ENCODE data around the gene CDK14. TPM values are rescaled to one million over a fixed set of nuclear protein-coding genes. Genes with fewer than 3 reads are reported as not detected.

The CDK14 gene
- total RNA-seq, 4 donors from 2014 or later: 0.38 to 3.6 (median 1.3) TPM

DNA sequence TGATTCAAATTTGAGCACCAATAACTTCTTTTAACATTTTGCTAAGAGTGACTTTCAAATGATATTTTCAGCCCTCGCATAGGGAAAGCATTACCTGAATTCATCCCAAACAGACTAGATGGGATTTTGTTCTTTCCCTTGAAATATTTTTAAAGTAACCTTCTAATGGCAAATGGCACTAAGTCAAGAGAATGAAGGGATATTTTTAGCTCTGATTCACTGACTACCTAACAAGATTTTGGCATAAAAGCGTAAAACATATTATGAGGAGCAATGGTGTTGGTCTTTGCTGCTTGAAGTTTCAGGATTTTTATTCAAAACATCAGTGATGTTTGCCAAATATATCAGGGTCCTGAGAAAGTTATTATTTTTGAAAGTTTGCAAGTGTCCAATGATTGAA is 290.3 kb downstream of the CDK14 start:
- H3K27me3 ChIP-seq: no peaks in the 10 kb centered on the region
- H3K4me1 ChIP-seq: no peaks in the 10 kb centered on the region
- no peak for DNase-seq
- H3K36me3 ChIP-seq: no peaks in the 10 kb centered on the region
- intact Hi-C loops (cut with DNase I): no loop called here
- WGBS, 2 donors: 87 to 97% methylated on average over 2 of the region's 2 CpGs
- H3K4me3 ChIP-seq: no peak overlapping the region
- no peak for TF ChIP-seq POLR2A (IDR thresholded peaks at IDR 0.05)
- TF ChIP-seq, protein P1, sequence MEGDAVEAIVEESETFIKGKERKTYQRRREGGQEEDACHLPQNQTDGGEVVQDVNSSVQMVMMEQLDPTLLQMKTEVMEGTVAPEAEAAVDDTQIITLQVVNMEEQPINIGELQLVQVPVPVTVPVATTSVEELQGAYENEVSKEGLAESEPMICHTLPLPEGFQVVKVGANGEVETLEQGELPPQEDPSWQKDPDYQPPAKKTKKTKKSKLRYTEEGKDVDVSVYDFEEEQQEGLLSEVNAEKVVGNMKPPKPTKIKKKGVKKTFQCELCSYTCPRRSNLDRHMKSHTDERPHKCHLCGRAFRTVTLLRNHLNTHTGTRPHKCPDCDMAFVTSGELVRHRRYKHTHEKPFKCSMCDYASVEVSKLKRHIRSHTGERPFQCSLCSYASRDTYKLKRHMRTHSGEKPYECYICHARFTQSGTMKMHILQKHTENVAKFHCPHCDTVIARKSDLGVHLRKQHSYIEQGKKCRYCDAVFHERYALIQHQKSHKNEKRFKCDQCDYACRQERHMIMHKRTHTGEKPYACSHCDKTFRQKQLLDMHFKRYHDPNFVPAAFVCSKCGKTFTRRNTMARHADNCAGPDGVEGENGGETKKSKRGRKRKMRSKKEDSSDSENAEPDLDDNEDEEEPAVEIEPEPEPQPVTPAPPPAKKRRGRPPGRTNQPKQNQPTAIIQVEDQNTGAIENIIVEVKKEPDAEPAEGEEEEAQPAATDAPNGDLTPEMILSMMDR (IDR thresholded peaks at IDR 0.05): no peak
- no peaks in the 10 kb centered on the region for H3K9me3 ChIP-seq
- no peak overlapping the region for H3K27ac ChIP-seq

DNA sequence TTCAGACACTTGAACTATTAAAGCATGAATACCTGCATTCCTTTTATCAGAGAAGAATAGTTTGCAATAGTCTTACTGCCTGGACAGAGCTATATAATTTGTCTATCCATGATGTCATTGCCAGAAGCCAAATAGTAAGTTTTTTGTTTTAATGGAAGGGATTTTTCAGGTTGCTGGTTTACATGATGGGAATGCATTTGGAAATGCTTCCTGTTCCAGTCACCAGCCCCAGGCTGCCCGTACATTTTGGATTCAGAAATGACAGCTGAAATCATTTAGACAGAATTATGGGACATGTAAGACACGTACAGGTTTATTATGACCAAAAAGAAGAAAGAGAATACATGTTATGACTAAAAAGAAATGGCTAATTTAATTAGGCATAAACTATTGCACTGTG is 293.1 kb downstream of the CDK14 start:
- H3K4me1 ChIP-seq: no peaks in the 10 kb centered on the region
- TF ChIP-seq, protein P1 (IDR thresholded peaks at IDR 0.05): no peak
- TF ChIP-seq POLR2A (IDR thresholded peaks at IDR 0.05): no peak
- H3K36me3 ChIP-seq: no peaks in the 10 kb centered on the region
- H3K4me3 ChIP-seq: no peak overlapping the region
- 35 to 44% methylated on average over 2 of the region's 2 CpGs for WGBS, 2 donors
- no peak overlapping the region for H3K27ac ChIP-seq
- DNase-seq: no peak
- H3K27me3 ChIP-seq: no peaks in the 10 kb centered on the region
- intact Hi-C loops (cut with DNase I): no loop called here
- no peaks in the 10 kb centered on the region for H3K9me3 ChIP-seq

DNA sequence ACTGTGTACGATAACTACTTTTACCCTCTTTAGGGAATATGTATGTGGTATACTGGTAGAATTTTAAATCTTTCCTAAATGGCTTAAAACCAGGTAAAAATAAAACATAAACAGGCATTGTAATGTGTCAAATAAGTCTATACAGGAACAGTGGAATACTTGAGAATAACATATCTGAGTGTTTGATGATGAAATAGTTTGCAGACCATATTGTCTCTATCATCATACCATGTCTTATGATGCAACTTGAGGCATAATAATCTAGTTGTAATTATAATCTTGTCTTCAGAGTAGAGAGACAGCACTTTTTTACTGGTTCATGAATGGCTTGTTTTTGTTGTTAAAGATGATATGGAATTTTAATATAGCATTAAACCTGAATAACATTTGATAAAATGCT is 293.5 kb downstream of the CDK14 start:
- Histone ChIP-seq H3K27me3 (no peaks in the 10 kb centered on the region), H3K9me3 (no peaks in the 10 kb centered on the region), H3K4me1 (no peaks in the 10 kb centered on the region), H3K27ac (no peak overlapping the region), H3K36me3 (no peaks in the 10 kb centered on the region), H3K4me3 (no peak overlapping the region)
- 92 to 95% methylated on average over 1 of the region's 1 CpG for WGBS, 2 donors
- TF ChIP-seq, protein P1 (IDR thresholded peaks at IDR 0.05): no peak
- no peak for TF ChIP-seq POLR2A (IDR thresholded peaks at IDR 0.05)
- no peak for DNase-seq
- intact Hi-C loops (cut with DNase I): no loop called here

DNA sequence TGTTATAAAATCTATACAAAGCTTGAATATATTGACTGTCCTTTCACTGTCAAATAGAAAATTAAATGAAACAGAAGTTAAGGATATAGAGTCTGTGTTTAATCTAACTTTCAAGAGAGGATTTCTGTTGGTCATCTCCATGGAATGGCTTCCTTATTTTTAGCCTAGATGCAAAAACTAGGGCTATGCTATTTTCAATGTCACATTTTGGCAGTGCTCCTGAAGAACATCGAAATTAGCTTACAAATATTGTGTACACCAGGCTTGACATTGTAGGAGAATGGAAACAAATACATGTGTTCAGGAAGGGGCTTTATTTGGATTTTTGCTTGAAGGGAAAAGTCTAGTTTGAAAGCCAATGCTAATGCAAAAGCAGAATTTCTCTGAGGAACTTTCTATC is 295.4 kb downstream of the CDK14 start:
- 38 to 47% methylated on average over 1 of the region's 1 CpG for WGBS, 2 donors
- no peaks in the 10 kb centered on the region for H3K4me1 ChIP-seq

DNA sequence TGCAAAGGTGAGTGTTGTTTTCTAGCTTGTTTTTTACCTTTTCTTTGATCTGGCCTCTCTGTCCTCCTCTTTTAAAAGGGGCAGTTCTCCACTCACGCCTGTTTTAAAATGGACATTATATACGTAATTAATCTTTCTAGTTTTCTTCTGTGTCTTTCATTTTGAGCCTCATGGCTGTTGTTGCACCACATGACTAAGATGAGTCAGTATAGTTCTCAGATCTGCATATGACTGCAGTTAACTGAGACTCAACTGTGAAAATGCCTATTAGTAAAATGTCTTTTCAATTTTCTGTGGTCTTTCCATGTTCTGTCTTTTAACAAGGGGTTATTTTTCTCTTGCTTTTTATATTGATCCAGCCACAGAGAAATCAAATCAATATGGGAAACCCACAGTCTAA is 296.1 kb downstream of the CDK14 start:
- H3K36me3 ChIP-seq: no peaks in the 10 kb centered on the region
- no peaks in the 10 kb centered on the region for H3K9me3 ChIP-seq
- intact Hi-C loops (cut with DNase I): no loop called here
- no peak overlapping the region for H3K27ac ChIP-seq
- H3K4me1 ChIP-seq: no peaks in the 10 kb centered on the region
- DNase-seq: no peak
- 74 to 89% methylated on average over 2 of the region's 2 CpGs for WGBS, 2 donors
- H3K27me3 ChIP-seq: no peaks in the 10 kb centered on the region
- H3K4me3 ChIP-seq: no peak overlapping the region
- TF ChIP-seq, protein P1 (IDR thresholded peaks at IDR 0.05): no peak
- TF ChIP-seq POLR2A (IDR thresholded peaks at IDR 0.05): no peak

More for the DNA sequence above, 295.4 kb downstream of the CDK14 start:
- TF ChIP-seq, protein P1 (IDR thresholded peaks at IDR 0.05): no peak
- no peak for TF ChIP-seq POLR2A (IDR thresholded peaks at IDR 0.05)
- Histone ChIP-seq H3K9me3 (no peaks in the 10 kb centered on the region), H3K27ac (no peak overlapping the region), H3K27me3 (no peaks in the 10 kb centered on the region), H3K4me3 (no peak overlapping the region), H3K36me3 (no peaks in the 10 kb centered on the region)
- intact Hi-C loops (cut with DNase I): no loop called here
- DNase-seq: no peak

Measured in esophagus squamous epithelium (tissue), 5 donors.